GM18873 (cell line): Measurements from ENCODE around the gene DOCK1.

Source experiments
- ATAC-seq: cut with Tn5 transposase; IDR thresholded peaks from one replicate; pipeline ENCODE4 v1.9.1; 2021; ENCODE audit warnings: mild to moderate bottlenecking, moderate library complexity, moderate number of reproducible peaks; ENCODE audit not compliant: unreplicated experiment, low FRiP score

The DOCK1 gene

DNA sequence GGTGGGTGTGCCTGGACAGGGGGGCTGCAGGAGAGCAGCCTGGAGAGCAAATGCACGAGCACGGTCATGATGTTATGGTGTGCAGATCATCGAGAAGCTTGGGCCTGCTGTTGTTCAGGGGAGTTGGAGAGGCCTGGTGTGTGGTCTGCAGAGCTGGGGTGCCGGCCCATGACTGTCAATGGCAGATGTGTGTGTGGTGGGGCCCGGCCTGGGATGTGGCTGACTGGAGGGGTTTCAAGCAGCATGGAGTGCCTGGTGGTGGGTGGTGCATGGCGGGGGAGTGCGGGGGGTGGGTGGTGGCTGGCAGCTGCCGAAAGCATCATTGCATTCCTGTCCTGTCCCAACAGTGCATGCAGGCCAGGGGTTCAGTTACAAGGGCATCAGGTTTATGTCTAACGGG, 122.6 kb downstream of the DOCK1 start:
- ATAC-seq: no peak

DNA sequence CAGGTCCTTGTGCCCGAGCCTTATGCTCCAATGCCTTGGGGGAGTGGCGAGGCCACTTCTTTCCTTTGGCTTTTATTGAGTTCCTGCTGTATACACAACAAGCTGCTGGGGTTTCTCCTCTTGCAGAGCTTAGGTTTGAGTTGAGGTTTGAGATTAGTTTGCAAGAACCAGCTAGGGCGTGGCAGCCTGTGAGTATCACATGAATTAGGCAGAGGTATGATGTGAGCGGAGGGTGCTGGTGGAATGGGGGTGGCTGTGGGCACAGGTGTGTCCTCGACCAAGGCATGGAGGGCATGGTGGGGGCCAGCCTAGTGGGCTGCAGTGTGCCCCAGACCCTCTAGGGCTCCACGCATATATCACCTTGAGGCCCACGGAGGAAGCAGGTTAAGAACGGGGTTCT, 123.3 kb downstream of the DOCK1 start:
- no peak for ATAC-seq

DNA sequence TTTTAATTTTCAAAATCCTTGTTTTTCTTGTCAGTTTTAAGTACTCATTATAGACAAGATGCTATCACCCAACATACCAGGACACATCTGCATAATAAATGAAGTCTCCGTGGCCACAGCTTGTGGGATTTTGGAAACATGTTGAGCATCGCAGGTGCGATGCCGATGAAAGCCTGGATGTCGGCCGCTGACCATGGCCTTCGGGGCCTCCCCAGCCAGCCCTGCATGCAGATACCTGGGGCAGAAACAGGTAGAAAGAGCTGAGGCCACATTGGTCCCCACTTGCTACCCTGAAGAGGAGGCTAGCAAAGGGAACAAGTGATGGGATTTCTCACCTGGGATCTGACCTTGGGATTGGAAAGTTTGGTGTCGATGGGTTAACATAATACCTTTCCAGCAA, 123.8 kb downstream of the DOCK1 start:
- ATAC-seq: no peak

- no peak for ATAC-seq
Measured at GRCh38 chr10:127033216-127034033, 128.2 kb downstream of the DOCK1 start.

GRCh38 chr10:127034034-127034633, 128.9 kb downstream of the DOCK1 start:
- no peak for ATAC-seq

- ATAC-seq: no peak
Measured at GRCh38 chr10:127034790-127035189, 129.6 kb downstream of the DOCK1 start.

DNA sequence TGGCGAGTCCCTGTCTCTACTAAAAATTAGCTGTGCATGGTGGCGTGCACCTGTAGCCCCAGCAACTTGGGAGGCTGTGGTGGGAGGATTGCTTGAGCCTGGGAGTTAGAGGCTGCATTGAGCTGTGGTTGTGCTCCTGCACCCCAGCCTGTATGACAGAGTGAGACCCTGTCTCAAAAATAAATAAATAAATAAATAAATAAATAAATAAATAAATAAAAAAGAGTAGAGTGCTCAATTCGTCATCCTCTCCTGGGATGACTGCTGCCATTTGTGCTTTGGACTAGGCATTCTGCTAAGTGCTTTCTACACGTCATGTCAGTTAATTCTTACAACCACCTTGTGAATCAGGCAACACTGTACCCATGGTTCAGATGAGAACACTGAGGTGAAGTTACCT, 130.6 kb downstream of the DOCK1 start:
- ATAC-seq: no peak

DNA sequence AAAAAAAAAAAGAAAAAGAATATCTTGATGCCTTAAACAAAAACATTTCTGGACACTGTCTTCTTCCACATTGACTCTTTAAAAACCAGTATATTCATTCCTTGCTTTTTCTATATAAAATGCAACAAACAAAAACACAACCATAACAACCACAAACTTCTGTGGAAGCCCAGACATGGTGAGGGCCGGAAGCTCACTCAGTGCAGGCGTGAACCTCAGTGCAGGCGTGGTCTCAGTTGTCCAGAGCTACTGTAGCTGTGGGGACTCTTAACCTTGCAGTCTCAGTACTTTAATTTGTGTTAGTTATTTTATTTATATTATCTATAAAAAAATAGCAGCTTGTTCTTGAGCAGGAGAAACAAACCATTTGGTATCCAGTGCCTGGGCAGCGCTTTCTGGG, 131.8 kb downstream of the DOCK1 start:
- ATAC-seq: no peak

GRCh38 chr10:127039435-127039834, 134.2 kb downstream of the DOCK1 start:
- ATAC-seq: no peak

- ATAC-seq: no peak
Measured at GRCh38 chr10:127040756-127041155, 135.5 kb downstream of the DOCK1 start.

DNA sequence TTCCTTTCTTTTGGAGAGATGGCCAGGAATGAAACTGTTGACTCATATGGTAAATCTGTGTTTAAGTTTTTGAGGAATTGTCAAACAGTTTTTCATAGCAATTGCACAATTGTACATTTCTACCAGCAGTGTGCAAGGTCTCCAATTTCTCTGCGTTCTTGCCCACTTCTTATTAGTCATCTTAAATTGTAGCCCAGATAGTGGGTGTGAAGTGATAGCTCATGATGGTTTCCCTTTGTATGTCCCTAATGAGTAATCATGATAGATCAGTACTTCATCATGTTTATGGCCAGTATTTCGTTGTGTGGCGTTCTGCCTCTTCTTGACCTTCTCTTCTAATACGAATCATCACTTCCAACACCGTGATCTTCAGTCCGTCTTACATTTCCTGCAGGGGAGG, 136.3 kb downstream of the DOCK1 start:
- no peak for ATAC-seq

DNA sequence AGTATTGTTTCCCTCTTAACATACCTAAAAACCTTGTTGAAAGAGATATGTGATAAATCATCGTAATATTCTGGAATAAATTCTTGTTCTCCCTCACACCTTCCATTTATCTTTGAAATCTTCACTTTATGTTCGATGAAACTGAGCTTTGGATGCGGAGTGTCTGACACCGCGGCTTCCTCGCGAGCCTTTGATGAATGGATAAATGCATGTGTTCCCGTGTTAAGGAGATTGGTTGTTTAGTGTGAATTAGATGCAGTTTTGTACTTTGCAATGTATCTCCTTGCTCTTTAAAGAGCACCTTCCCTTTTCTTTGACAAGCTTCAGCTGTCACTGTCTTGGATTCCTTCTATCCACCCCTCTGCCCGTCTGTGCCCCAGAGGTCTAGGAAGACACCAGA, 138.1 kb downstream of the DOCK1 start:
- no peak for ATAC-seq

- no peak for ATAC-seq
Measured at GRCh38 chr10:127044186-127044585, 139.0 kb downstream of the DOCK1 start.

DNA sequence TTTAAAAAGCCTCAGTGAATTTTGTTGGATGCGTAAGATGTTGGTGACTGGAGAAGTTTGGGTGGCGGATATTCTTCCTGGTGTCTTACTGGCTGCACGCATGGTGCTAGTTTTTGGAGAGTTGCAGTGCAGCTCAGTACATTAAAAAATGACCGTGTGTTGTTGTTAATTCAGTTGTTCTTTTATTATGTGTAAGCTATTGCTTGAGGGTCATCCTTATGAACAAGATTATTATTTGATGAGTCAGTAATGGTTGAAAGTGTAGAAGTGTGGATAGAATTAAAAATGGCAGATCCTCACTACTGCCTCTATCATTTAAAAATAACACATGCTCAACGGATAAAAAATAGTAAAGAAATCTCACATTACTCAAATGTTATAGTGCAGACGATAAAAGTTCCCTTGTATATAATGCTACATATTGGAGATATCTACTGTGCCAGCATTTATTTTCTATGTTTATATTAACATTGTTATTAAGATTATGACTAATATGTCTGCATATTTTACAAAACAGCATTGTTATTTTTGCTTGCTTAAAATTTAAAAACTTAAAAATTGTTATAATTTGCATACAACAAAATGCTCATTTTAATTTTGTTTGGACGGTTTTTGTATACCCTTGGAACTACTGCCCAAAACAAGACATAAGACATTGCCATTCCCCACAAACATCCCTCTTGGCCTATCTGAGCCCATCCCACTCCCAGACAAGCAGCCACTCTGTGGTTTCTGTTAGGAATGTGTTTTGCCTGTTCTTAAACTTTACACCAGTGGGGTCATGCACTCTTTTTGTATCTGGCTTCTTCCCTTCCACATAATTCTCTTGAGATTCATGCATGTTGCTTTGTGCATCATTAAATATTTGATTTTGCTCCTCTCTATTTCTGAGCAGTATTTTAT, 142.0 kb downstream of the DOCK1 start:
- ATAC-seq: no peak

GRCh38 chr10:127047878-127048238, 142.6 kb downstream of the DOCK1 start:
- ATAC-seq: no peak

GRCh38 chr10:127048630-127049029, 143.4 kb downstream of the DOCK1 start:
- ATAC-seq: no peak

DNA sequence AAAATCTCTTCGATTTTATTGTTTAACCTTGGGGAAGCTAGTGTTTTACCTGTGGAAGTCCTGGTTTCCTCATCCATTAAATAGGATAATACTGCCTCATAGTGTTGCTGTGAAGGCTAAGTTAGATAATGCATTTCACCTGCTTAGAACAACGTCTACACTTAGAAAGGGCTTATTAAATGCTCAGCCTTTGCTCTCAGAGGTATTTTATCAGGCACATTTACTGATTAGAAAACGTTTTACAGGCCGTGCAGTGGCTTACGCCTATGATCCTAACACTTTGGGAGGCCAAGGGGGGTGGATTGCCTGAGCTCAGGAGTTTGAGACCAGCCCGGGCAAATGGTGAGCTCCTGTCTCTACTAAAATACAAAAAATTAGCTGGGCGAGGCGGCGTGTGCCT, 146.8 kb downstream of the DOCK1 start:
- ATAC-seq: no peak

DNA sequence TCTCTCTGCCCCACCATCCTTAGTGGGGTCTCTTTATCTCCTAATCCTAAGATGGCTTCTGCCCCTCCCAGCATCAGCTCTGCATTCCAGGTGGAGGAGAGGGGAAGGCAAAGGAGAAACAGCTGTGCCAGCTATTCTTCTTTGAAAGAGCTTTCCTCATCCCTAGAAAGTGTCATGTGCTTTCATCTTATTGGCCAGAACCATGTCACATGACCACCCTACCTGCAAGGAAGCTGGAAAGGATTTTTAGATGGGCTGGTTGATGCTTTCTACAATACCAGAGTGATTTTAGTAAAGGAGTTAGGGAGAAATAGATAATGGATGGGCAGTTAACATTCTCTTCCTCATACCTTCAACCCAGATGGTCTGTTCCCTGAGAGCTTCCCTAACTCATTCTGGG, 150.0 kb downstream of the DOCK1 start:
- no peak for ATAC-seq

DNA sequence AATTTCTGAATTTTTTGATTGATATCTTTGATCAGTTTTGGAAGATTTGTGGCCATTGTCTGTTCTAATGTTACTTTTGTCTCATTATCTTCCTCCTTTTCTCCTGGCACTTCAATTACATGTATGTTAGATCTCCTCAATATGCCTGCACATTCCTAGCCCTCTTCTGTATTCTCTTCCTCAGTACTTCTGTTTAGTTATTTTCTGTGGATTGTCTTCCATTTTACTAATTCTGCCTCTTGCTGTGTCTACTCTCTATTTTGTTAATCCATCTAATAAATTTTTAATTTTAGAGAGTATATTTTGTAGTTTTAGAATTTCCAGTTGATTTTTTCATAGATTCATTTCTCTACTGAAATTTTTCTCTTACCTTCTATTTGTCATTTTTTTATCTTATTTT, 154.1 kb downstream of the DOCK1 start:
- no peak for ATAC-seq

- ATAC-seq: no peak
Measured at GRCh38 chr10:127063762-127064161, 158.5 kb downstream of the DOCK1 start.

DNA sequence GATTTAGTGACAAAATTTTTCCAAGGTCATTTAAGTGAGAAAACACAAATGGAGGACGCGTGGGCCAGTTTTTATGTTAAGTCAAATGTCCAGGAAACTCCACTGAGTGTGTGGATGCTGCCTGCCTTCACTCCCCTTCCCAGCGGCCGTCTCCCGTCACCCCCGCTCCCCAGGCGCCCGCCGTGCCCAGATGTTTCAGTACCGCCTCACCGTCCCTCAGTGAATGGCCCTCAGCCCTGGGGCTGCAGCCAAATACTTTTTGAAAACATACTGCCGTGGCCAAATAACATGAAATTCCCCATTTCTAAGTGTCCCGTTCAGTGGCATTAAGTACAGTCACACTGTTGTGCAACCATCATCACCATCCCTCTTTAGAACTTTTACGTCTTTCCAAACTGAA, 159.2 kb downstream of the DOCK1 start:
- no peak for ATAC-seq
